ENCODE results near the gene FIGLA. TPM values are rescaled to one million over a fixed set of nuclear protein-coding genes. Genes with fewer than 3 reads are reported as not detected.

FIGLA gene
- total RNA-seq, 1 experiment from 2014 or later, result not detected

- ATAC-seq (no peak), DNase-seq (ENCODE audit: low read depth, low spot score) (no peak)
- Histone ChIP-seq H3K36me3 (ENCODE audit: control insufficient read depth in 1 of 2, insufficient read depth in 2 of 2, low read length in 2 of 2) (no peaks in the 10 kb centered on the region), H3K4me3 (replicated peaks in 1 of 2; ENCODE audit: low read depth in 1 of 2, low read length in 2 of 2) (no peak overlapping the region), H3K4me1 (ENCODE audit: control insufficient read depth in 1 of 2, insufficient read depth in 2 of 2, low read length in 2 of 2) (peaks cover 0 to 6% of the 10 kb centered on the region in 2 experiments; a peak in 2 of 4 replicates), H3K4me2 (ENCODE audit: low read length) (no peak overlapping the region), H3K9me2 (ENCODE audit: insufficient read depth) (no peaks in the 10 kb centered on the region), H2AFZ (ENCODE audit: low read depth, low read length, poor library complexity, severe bottlenecking) (no peak overlapping the region), H3K9me3 (ENCODE audit: control insufficient read depth in 1 of 2, insufficient read depth in 1 of 2, low read depth in 1 of 2, low read length in 2 of 2) (no peaks in the 10 kb centered on the region), H3K27me3 (ENCODE audit: insufficient read depth, low read length) (peaks cover 23% of the 10 kb centered on the region; the same call in 1 of the 2 replicates), H3K27ac (ENCODE audit: low read depth, low read length) (no peak overlapping the region), H3K9ac (ENCODE audit: low read length) (no peak overlapping the region), H3K79me2 (ENCODE audit: insufficient read depth, low read length) (no peaks in the 10 kb centered on the region), H4K20me1 (ENCODE audit: insufficient read depth) (no peaks in the 10 kb centered on the region)
- ChIA-PET RAD21 (ENCODE audit: low non-redundant PET in 1 of 2, low total read pairs in 2 of 2, uncharacterized antibody in 2 of 2, unreplicated experiment in 2 of 2) (no interaction called here), CTCF (no interaction called here), POLR2A (no interaction called here)
- no TSS peak for BruUV-seq (replicated peaks)
- no peak for TF ChIP-seq EZH2 (IDR thresholded peaks at IDR 0.05)
- no peak for TF ChIP-seq SP1 (IDR thresholded peaks at IDR 0.05; ENCODE audit: low read depth)
- TF ChIP-seq EGR1 (IDR thresholded peaks at IDR 0.05; ENCODE audit: low read depth), result no peak
- TF ChIP-seq ZBTB33 (IDR thresholded peaks at IDR 0.05; ENCODE audit: extremely low read depth, insufficient replicate concordance, low read length), result no peak
- TF ChIP-seq EZH2phosphoT487 (IDR thresholded peaks at IDR 0.05; ENCODE audit: borderline replicate concordance), result no peak
- TF ChIP-seq SIN3A (IDR thresholded peaks at IDR 0.05; ENCODE audit: low read depth), result no peak
- no peak for TF ChIP-seq MAX (IDR thresholded peaks at IDR 0.05)
- TF ChIP-seq SRF (IDR thresholded peaks at IDR 0.05; ENCODE audit: low read depth), result no peak
- TF ChIP-seq RAD21 (IDR thresholded peaks at IDR 0.05; ENCODE audit: low read depth), result no peak
- no peak for TF ChIP-seq ZFX (IDR thresholded peaks at IDR 0.05)
- TF ChIP-seq YY1 (IDR thresholded peaks at IDR 0.05; ENCODE audit: extremely low read depth, insufficient replicate concordance, low read depth, low read length), result no peak
- TF ChIP-seq TCF7L2 (IDR thresholded peaks at IDR 0.05; ENCODE audit: borderline replicate concordance, extremely low read depth, insufficient read depth, insufficient read length), result no peak
- no peak for TF ChIP-seq POLR2AphosphoS5 (IDR thresholded peaks at IDR 0.05; ENCODE audit: low read depth, low read length)
- TF ChIP-seq POLR2A (IDR thresholded peaks at IDR 0.05; ENCODE audit: borderline replicate concordance, extremely low read depth, insufficient read depth, insufficient read length), result no peak
- no peak for TF ChIP-seq ATF3 (IDR thresholded peaks at IDR 0.05)
- TF ChIP-seq ZNF274 (IDR thresholded peaks at IDR 0.05; ENCODE audit: low read depth, low read length), result no peak
- no peak for TF ChIP-seq FOSL1 (IDR thresholded peaks at IDR 0.05; ENCODE audit: low read depth)
- TF ChIP-seq JUND (IDR thresholded peaks at IDR 0.05), result no peak
- intact Hi-C loops (cut with micrococcal nuclease), result no loop called here
Observed at GRCh38 chr2:70730730-70731129, 59.7 kb downstream of the FIGLA start.
